ENCODE measurements around the gene PPY.

GRCh38 chr17:43950554-43950953 lies 8.3 kb upstream of the PPY start:
- TF ChIP-seq GATA3 (IDR thresholded peaks at IDR 0.05; ENCODE audit: low read depth, low read length) (no peak), GATA2 (IDR thresholded peaks at IDR 0.05; ENCODE audit: low read depth, low read length) (no peak)

Data from SH-SY5Y (cell line).